ENCODE data around the gene CLIC6.

The CLIC6 gene

DNA sequence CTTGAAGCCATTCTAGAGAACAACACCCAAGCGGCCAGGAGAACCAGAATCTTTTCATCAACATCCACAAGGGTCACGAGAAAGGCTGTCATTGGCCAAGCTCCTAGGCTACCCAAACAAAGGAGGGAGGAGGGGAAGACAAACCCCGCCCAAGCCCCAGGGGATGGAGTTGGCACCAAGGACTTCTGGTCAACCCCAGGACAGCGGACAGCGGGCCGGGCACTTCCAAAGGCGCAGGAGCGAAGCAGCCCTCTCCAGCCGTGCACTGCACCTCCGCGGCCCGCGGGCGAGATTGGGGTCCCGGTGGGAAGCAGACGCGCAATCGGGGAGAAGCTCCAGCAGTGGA, at the start of gene CLIC6:
TSS of gene CLIC6 (plus strand) at position 192 of the 346 bp plus-strand sequence. CDS start 395 bp downstream, outside the sequence.
- H3K27ac Mint-ChIP-seq = no peak within 1 kb of the TSS
- no peak for DNase-seq (ENCODE audit: low spot score)
- peaks cover 59% of the 10 kb centered on the region for H3K27me3 Mint-ChIP-seq (ENCODE audit: low read depth)
- H3K4me1 Mint-ChIP-seq (ENCODE audit: low read depth) = peaks cover 6% of the 10 kb centered on the region
- peak within 1 kb of the TSS; percentile 57 for H3K4me3 Mint-ChIP-seq
- no peaks in the 10 kb centered on the region for H3K36me3 Mint-ChIP-seq (ENCODE audit: low read depth)
- H3K9me3 Mint-ChIP-seq = no peaks in the 10 kb centered on the region

DNA sequence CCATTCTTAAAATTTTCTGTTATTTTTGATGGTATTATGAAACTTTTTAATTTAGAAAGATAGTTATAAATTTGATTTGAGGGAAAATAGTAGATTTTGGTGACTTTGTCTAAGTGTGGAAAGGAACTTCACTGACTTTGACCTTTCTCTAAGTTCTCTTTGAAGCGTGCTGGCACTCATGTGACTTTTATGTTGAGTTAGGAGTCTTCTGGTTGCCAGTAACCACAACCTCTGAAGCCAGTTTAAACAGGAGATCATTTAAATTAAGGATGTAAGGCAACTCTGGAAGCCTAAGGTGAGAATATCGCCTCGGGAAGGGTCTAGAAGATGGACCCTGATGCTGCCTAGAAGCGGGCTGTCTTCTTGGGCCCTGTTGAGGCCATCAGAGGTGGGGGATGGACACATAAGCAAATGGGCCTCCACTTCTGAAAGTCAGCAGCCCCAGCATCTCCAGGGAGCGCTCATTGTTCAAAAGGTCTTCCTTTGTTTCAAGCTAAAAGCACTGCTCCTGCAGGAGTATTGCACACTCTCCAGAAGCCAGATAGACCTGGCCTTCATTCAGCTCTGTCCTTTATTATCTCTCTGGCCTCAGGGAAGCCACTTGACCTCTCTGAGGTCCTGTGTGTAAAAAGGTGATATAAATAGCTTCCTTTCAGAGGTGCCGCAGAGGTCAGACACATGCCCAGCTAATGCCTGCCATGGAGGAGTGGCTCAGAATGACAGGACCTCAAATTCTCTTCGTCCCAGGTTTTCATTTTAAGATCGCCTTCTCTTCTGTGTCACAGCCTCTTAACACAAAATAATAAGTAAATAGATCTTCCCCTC, 48.7 kb upstream of the CLIC6 start:
- no peak for DNase-seq (ENCODE audit: low spot score)
- peaks cover 29% of the 10 kb centered on the region for H3K27me3 Mint-ChIP-seq (ENCODE audit: low read depth)
- no peak overlapping the region for H3K27ac Mint-ChIP-seq
- H3K4me1 Mint-ChIP-seq (ENCODE audit: low read depth) = peaks cover 6% of the 10 kb centered on the region
- H3K4me3 Mint-ChIP-seq = no peak overlapping the region
- H3K9me3 Mint-ChIP-seq = no peaks in the 10 kb centered on the region
- no peaks in the 10 kb centered on the region for H3K36me3 Mint-ChIP-seq (ENCODE audit: low read depth)

DNA sequence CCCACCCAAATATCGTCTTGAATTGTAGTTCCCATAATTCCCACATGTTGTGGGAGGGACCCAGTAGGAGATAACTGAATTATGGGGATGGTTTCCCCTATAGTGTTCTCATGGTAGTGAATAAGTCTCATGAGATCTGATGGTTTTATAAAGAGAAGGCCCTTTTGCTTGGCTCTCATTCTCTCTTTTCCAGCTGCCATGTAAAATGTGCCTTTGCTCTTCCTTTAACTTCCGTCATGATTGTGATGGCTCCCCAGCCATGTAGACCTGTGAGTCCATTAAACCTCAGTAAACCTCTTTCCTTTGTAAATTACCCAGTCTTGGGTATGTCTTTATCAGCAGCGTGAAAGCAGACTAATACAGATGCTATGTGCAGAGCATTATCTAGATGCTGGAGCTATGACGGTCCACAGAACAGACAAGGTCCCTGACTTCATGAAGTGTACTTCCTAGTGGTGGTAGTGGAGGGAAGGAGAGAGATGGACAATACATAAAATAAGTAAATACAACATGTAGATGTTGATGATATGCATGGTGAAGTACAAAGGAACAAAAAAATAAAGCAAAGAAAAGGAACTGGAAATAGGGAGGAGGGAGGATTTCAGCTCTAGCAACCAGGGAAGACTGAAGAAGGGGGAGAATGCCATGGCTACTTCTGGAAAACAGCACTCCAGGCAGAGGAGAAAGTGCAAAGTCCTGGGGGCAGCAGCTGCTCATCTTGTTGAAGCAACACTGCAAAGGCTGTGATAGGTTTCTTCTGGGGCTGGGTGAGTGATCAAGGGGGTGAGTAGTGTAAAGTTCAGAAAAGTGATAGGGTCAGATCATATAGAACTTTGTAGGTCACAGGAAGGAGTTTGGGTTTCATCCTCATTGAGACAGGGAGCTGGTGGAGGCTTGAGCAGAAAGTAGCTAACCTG, 47.1 kb upstream of the CLIC6 start:
- no peaks in the 10 kb centered on the region for H3K9me3 Mint-ChIP-seq

DNA sequence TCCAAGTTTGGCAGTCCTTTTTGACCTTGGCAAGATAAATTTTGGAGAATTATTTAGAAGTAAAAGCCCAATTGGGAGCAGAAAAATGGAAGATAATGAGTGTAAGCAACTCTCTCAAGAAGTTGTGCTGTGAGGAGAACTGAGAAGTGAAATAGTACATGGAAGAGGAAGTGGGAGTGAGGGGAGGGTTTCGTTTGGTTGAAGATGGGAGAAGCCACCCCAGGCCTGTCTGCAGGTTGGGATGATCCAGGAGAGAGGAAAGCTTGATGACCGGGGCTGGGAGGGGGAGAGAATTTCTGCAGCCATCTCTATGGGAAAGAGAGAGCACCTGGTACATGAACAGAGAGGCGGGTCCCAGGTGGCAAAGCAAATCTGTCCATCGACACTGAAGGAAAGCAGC, 45.3 kb upstream of the CLIC6 start:
- no peaks in the 10 kb centered on the region for H3K9me3 Mint-ChIP-seq
- H3K36me3 Mint-ChIP-seq (ENCODE audit: low read depth) = no peaks in the 10 kb centered on the region
- H3K4me3 Mint-ChIP-seq = no peak overlapping the region
- DNase-seq (ENCODE audit: low spot score) = no peak
- H3K27me3 Mint-ChIP-seq (ENCODE audit: low read depth) = peaks cover 36% of the 10 kb centered on the region
- no peaks in the 10 kb centered on the region for H3K4me1 Mint-ChIP-seq (ENCODE audit: low read depth)
- H3K27ac Mint-ChIP-seq = no peak overlapping the region

More for the DNA sequence above, 47.1 kb upstream of the CLIC6 start:
- Mint-ChIP-seq H3K4me1 (ENCODE audit: low read depth) (no peaks in the 10 kb centered on the region), H3K36me3 (ENCODE audit: low read depth) (no peaks in the 10 kb centered on the region), H3K4me3 (no peak overlapping the region), H3K27me3 (ENCODE audit: low read depth) (peaks cover 34% of the 10 kb centered on the region), H3K27ac (no peak overlapping the region)
- DNase-seq (ENCODE audit: low spot score) = no peak

DNA sequence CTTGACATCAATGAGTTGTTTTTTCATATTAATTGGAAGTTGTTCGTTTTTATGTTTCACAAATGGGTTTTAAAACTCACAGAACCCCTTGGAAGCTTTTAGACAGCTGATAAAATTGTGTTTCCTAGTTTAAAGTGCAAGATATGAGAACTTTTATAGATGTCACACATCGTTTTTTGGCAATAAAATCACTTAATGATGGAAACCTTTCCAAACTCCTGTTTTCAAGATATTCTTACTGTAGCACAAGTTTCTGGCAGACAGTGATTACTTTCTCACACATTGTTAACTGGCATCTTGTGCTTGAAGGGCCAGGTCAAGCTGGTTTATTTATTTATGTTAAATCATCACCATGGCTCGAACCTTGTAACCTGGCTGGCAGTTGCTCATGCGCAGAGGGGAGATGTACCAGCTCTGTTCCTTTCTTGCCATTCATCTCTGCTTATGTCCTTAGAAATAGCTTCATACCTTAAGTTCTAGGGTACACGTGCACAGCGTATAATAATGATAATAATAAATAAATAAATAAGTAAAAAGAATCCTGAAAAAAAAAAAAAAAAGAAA, 43.7 kb upstream of the CLIC6 start:
- Mint-ChIP-seq H3K27ac (no peak overlapping the region), H3K27me3 (ENCODE audit: low read depth) (peaks cover 33% of the 10 kb centered on the region), H3K9me3 (no peaks in the 10 kb centered on the region), H3K36me3 (ENCODE audit: low read depth) (no peaks in the 10 kb centered on the region), H3K4me3 (no peak overlapping the region), H3K4me1 (ENCODE audit: low read depth) (no peaks in the 10 kb centered on the region)
- no peak for DNase-seq (ENCODE audit: low spot score)

DNA sequence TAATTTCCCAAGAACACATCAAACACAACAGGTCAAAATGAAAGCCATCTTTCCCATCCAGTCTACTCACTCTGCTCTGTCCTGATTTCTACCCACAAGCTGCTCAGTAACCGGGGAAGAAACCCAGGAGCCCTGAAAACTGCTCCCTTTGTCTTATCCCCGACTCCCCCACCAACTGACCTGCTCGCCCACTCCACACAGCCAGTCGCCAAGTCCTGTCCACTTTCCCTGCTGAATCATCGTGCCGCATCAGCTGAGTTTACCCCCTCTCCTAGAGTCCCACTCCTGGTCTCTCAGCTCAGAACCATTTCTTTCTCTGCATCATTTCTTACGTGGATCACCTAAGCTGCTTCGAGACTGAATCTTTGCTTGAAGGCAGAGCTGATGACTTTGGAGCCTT, 42.7 kb upstream of the CLIC6 start:
- peaks cover 27% of the 10 kb centered on the region for H3K27me3 Mint-ChIP-seq (ENCODE audit: low read depth)
- H3K9me3 Mint-ChIP-seq = no peaks in the 10 kb centered on the region
- no peaks in the 10 kb centered on the region for H3K4me1 Mint-ChIP-seq (ENCODE audit: low read depth)
- H3K27ac Mint-ChIP-seq = no peak overlapping the region
- H3K36me3 Mint-ChIP-seq (ENCODE audit: low read depth) = no peaks in the 10 kb centered on the region
- no peak overlapping the region for H3K4me3 Mint-ChIP-seq
- no peak for DNase-seq (ENCODE audit: low spot score)

DNA sequence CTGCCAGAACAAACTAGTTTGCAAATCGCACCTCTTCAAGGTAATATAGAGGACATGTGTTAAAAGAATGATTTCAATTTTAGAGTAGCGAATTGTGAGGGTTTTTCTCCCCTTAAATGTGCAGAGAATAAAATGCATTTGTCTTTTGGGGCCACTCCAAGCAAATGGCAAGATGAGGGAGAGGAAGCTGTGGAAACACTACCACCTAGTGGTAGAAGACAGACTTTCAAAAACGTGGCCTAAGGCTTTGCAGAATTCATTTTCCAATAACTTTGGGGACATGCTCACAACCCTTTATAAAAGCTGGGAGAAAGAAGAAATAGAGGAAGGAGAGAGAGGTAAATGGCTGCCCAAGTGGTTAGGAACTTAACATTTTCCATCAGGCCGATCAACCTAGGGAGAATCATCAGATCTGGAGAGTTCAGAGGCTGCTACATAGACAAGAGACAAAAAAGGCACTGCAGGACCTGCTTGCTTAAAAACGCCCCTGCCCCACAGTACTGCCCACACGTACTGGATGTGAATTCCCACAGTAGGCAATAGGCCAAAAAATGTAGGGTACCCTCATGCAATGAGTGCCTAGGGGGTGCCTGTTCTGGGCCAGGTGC, 38.2 kb upstream of the CLIC6 start:
- Mint-ChIP-seq H3K27me3 (ENCODE audit: low read depth) (peaks cover 11% of the 10 kb centered on the region), H3K4me3 (no peak overlapping the region), H3K27ac (no peak overlapping the region), H3K36me3 (ENCODE audit: low read depth) (no peaks in the 10 kb centered on the region), H3K9me3 (no peaks in the 10 kb centered on the region), H3K4me1 (ENCODE audit: low read depth) (no peaks in the 10 kb centered on the region)
- DNase-seq (ENCODE audit: low spot score) = peak; percentile 27

DNA sequence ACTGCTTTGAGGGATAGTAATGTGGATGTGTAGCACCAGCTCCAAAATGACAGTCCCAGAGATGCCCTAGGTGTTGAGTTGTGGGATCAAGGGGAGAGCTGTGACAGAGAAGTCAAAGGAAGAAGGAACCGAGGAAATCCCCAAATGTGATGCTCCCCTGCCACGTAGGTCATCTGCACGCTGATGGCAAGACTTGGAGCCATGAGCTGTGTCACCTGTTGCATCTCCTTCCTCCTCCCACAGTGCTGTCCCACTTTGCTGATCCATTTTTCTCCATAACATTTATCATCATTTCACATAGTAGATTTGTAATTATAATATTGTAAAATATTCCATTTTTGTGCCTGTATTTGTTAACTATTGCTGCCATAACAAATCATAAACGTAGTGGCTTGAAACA, 36.3 kb upstream of the CLIC6 start:
- Mint-ChIP-seq H3K4me1 (ENCODE audit: low read depth) (peaks cover under 1% of the 10 kb centered on the region), H3K4me3 (no peak overlapping the region), H3K9me3 (no peaks in the 10 kb centered on the region), H3K27ac (no peak overlapping the region), H3K27me3 (ENCODE audit: low read depth) (peaks cover 5% of the 10 kb centered on the region), H3K36me3 (ENCODE audit: low read depth) (no peaks in the 10 kb centered on the region)
- no peak for DNase-seq (ENCODE audit: low spot score)

DNA sequence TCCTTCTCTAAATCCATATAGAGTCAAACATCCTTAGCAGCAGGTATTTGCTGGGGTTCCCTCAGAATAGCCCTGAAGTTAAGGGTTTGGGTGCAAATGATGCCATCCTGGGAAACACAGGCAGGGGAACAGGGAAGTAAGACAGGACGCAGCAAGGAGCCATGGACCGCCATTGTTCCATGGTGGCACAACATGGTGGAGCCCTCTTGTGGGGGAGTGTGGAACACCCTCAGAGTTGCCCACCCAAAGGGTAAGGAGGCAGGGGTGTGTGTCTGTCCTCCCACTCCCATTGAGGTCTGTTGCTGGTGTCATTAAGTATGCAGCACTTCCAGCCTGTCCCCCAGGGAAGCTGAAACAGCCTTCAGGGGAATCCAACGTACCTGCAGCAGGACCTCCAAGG, 33.5 kb upstream of the CLIC6 start:
- Mint-ChIP-seq H3K27ac (no peak overlapping the region), H3K9me3 (peaks cover 8% of the 10 kb centered on the region), H3K4me3 (no peak overlapping the region), H3K36me3 (ENCODE audit: low read depth) (peaks cover 10% of the 10 kb centered on the region), H3K4me1 (ENCODE audit: low read depth) (peaks cover 14% of the 10 kb centered on the region), H3K27me3 (ENCODE audit: low read depth) (peaks cover 2% of the 10 kb centered on the region)
- DNase-seq (ENCODE audit: low spot score) = no peak

DNA sequence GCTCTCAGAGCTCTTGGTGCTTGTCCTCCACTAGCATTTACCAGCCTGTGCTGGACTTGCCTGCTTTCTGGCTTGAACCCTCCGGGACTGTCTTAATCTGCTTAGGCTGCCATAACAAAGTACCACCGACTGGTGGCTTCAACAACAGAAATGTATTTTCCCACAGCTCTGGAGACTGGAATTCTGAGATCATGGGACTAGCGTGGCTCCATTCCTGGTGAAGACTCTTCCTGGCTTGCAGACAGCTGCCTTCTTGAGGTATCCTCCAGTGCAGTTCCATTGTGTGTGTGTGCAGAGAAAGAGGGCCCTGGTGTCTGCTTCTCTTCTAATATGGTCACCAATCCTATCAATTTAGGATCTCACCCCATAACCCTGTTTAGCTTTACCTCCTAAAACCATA, 31.8 kb upstream of the CLIC6 start:
- peaks cover 2% of the 10 kb centered on the region for H3K27me3 Mint-ChIP-seq (ENCODE audit: low read depth)

DNA sequence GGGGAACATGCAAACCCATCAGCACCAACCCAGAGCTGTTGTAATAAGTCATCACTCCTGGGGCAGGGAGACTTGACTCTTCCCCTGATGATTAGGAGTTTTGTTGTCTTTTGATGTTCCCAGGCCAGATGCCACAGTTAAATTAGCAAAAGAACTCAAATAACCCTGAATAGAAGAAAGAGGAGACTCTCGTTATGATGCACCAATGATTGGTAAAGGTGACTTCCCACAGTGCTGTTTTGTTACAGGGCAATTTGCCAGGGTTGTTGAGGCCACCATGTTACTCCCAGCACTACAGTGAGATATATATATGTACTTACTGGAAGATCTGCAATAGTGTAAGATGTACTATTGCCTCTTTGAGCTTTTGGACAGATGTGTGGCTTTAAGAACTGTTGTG, 29.5 kb upstream of the CLIC6 start:
- Mint-ChIP-seq H3K4me1 (ENCODE audit: low read depth) (peaks cover 32% of the 10 kb centered on the region), H3K27ac (peak overlapping the region; percentile 33), H3K9me3 (peaks cover 8% of the 10 kb centered on the region), H3K4me3 (no peak overlapping the region), H3K27me3 (ENCODE audit: low read depth) (no peaks in the 10 kb centered on the region), H3K36me3 (ENCODE audit: low read depth) (peaks cover 10% of the 10 kb centered on the region)
- DNase-seq (ENCODE audit: low spot score) = no peak

More for the DNA sequence above, 31.8 kb upstream of the CLIC6 start:
- H3K4me3 Mint-ChIP-seq = no peak overlapping the region
- peaks cover 8% of the 10 kb centered on the region for H3K9me3 Mint-ChIP-seq
- peaks cover 10% of the 10 kb centered on the region for H3K36me3 Mint-ChIP-seq (ENCODE audit: low read depth)
- H3K4me1 Mint-ChIP-seq (ENCODE audit: low read depth) = peaks cover 27% of the 10 kb centered on the region
- H3K27ac Mint-ChIP-seq = no peak overlapping the region
- no peak for DNase-seq (ENCODE audit: low spot score)

DNA sequence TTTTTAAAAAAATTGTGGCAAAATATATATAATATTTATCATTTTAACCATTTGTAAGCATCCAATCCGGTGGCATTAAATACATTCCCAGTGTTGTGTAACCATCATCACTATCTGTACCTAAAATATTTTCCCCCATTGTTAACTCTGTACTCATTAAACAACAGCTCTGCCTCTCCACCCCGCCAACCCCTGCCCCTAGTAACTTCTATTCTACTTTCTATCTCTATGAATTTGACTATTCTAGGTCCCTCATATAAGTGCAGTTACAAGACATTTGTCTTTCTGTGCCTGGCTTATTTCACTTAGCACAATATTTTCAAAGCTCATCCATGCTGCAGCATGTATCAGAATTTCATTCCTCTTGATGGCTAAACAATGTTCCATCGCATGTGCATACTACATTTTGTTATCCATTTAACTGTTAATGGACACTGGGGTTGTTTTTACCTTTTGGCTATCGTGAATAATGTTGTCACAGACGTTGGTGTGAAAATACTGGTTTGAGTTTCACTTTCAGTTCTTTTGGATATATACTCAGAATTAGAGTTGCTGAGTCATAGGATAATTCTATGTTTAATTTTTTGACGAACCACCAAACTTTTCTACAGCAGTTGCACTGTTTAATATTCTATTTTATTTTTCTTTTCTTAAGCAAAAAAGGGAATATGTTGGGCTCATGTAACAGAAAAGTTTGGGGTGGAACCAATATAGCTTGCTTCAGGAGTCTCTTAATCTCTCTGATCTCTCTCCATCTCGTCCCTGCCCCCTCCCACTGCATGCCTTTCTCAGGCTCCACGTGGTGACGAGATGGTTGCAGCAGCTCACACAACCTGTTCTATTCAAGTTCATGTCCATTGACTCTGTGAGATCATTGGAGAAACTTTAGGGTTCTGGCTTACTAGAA, 28.7 kb upstream of the CLIC6 start:
- peak overlapping the region; percentile 81 for H3K4me3 Mint-ChIP-seq
- H3K36me3 Mint-ChIP-seq (ENCODE audit: low read depth) = peaks cover 10% of the 10 kb centered on the region
- H3K27me3 Mint-ChIP-seq (ENCODE audit: low read depth) = no peaks in the 10 kb centered on the region
- peaks cover 8% of the 10 kb centered on the region for H3K9me3 Mint-ChIP-seq
- H3K4me1 Mint-ChIP-seq (ENCODE audit: low read depth) = peaks cover 32% of the 10 kb centered on the region
- peak overlapping the region; percentile 96 for H3K27ac Mint-ChIP-seq
- peak; percentile 30 for DNase-seq (ENCODE audit: low spot score)

DNA sequence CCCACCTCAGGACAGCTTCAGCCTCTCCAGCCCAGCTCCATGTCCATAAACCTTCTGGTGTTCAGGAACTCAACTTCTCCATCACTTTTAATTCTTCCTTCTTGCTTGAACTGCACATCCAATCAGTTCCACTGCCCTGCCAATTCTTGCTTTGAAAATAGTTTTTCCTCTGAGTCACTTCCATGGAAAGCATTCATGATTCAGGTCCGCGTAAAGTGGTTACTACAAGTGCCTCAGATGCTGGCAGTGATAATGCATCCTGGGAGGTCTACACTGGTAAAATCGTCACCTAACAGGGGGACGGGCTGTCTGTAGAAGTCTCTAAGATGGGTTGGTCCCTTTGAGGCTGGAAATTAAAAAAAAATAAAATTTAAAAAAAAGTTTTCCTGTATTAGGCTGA, 27.9 kb upstream of the CLIC6 start:
- peak overlapping the region; percentile 81 for H3K4me3 Mint-ChIP-seq

More for the DNA sequence above, 27.9 kb upstream of the CLIC6 start:
- peak; percentile 42 for DNase-seq (ENCODE audit: low spot score)
- H3K27me3 Mint-ChIP-seq (ENCODE audit: low read depth) = no peaks in the 10 kb centered on the region
- H3K36me3 Mint-ChIP-seq (ENCODE audit: low read depth) = peaks cover 10% of the 10 kb centered on the region
- peaks cover 8% of the 10 kb centered on the region for H3K9me3 Mint-ChIP-seq
- H3K4me1 Mint-ChIP-seq (ENCODE audit: low read depth) = peaks cover 32% of the 10 kb centered on the region
- H3K27ac Mint-ChIP-seq = peak overlapping the region; percentile 96

Measured in T-helper 2 cell treated with Interferon-gamma antibody and Interleukin-4, amounts not matched to agents 5 μg/mL and 100 μg/mL, for 36 hours (primary cell).